ENCODE results near the gene LRRC66.
A peak's percentile ranks its signal among the peaks of the same experiment; 100 is the strongest.

LRRC66 gene, protein sequence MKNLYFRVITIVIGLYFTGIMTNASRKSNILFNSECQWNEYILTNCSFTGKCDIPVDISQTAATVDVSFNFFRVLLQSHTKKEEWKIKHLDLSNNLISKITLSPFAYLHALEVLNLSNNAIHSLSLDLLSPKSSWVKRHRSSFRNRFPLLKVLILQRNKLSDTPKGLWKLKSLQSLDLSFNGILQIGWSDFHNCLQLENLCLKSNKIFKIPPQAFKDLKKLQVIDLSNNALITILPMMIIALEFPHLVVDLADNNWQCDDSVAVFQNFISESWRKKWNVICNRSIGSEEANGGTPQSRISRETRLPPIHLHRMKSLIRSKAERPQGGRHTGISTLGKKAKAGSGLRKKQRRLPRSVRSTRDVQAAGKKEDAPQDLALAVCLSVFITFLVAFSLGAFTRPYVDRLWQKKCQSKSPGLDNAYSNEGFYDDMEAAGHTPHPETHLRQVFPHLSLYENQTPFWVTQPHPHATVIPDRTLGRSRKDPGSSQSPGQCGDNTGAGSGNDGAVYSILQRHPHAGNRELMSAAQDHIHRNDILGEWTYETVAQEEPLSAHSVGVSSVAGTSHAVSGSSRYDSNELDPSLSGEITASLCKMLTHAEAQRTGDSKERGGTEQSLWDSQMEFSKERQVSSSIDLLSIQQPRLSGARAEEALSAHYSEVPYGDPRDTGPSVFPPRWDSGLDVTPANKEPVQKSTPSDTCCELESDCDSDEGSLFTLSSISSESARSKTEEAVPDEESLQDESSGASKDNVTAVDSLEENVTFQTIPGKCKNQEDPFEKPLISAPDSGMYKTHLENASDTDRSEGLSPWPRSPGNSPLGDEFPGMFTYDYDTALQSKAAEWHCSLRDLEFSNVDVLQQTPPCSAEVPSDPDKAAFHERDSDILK

DNA sequence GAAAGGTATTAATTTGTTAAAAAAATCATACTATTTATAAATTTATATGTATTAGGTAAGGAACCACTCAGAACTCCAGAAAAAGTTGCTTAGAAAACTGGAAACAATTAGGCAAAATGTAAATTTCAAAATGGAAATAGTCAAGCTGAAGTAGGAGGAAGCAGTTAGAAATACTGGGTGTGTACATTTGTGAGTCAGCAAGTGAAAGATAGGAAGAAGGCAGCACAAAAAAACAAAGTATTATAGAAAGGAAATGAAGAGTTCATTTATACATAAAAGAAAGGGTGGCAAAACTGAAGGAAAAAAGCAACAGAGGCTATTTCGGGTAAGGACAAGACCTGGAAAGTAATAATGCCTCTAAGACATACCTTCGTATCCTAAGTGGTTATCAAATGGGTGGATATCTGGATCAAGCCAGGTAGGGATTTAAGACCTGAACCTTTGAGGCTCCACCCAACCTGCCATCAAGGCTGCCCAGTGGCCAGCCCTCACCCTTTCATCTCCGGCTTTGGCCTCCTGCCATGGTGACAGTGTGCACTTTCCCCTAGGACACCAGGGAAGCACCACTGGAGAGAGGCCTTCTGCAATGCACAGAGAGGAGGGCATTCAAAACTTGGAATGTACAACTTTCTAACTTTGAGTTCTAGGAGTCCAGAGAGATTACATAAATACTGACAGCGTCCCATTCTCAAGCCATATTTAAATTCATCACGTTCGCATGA is at the start of gene LRRC66:
LRRC66 (minus strand) TSS at position 428 of the 722 bp plus-strand sequence. CDS start 2,750 bp downstream, outside the sequence.
- DNase-seq (ENCODE audit: low read depth) = no peak

DNA sequence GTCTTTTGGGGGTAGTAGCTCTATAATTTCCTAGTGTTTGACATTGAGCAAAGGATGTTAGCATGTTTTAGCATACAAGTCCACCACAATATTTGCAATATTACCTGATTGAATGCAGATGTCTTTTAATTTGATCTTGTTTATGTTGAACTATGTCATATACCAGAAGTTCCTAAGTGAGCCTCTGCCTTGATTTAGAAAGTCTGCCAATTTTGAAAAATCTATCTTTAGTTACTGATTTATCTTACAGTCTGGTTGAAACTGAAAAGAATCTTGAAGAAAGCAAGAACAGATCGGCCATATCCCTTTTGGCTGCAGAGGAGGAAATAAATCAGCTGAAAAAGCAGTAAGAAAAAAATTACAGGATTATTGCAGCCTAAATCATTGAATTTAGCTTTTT is 49.4 kb upstream of the LRRC66 start:
- no peak for DNase-seq (ENCODE audit: low read depth)

DNA sequence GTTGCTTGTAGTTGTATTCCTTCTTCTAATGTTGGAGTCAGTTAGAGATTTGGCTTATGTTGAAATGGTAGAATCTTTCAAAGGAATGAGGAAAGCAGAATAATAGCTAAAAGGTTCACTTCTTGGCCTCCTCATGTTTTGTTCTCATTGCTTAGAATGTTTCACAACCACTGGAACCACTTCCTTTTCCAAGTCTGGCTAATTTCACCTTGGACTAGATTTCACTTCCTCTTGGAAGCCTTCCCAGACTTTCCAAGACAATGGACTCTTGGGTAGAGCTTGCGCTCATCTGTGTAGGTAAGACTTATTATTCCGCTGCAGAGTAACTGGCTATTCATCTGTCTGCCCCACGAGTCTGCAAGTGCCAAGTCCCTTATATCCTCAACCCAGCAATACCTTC is 39.2 kb upstream of the LRRC66 start:
- no peak for DNase-seq (ENCODE audit: low read depth)

DNA sequence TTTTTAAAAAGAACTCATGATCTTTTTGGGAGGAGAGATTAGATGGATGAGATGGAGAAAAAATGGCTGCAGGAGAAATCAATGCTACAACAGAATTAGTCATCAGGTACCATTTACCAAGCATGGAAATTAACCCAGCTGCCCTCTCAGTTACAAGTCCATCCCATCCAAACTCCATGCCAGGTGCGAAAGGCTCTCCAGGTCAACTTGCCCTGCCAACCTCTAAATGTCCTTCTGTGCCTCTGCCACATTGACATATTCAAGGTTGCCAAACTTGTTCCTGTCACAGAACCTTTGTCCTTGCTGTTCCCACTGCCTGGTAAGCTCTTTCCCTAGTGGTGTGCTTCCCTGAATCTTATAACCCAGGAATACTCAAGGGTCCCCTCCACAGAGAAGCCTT is 38.1 kb upstream of the LRRC66 start:
- no peak for DNase-seq (ENCODE audit: low read depth)

DNA sequence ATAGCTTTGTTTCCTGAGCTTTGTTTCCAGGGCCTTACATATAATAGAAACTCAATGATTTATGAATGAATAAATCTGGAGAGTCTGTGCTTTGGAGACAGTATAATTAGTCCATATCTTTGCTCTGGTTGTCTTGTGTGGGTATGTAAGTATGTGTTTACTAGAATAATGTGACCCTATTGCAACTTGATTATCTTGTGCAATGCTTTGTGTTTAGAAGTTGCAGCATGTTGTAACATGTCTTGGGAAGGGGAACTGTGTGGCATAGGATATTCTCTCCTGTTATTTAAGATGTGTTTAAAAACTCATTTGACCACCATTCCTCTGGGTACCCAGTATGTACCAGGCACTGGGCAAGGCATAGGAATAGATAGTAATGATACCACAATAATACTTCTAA is 37.0 kb upstream of the LRRC66 start:
- no peak for DNase-seq (ENCODE audit: low read depth)

DNA sequence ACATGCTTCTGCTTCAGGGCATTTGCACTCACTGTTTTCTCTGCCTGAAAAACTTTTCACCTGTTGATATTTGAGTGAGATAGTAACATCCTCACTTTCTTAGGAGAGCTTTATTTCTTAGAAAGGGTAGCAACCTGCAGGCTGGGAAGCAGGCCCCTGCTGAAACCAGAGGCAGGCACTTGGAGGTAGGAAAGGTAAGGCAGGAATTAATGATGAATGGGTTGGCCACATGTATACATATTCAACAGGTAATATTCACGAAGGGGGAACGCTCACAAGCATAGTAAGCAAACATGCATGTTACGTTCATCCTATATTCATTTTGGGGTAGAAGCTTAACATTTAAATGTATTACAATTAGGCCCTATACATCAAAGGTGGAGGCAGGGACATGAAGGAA is 34.1 kb upstream of the LRRC66 start:
- no peak for DNase-seq (ENCODE audit: low read depth)

DNA sequence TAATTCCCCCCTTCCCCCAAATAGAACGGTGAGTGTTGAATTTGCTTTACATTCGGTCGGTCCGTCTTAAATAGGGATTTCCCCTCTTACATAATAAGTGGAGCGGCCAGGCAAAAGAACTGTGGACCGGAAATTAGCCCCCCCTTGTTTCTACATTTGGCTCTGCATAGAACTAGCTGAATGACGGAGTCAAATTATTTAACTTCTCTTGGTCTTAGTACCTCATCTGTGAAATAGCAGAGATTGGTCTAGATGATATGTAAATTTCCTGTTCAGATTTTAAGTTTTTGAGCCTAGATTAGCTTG is 32.3 kb upstream of the LRRC66 start:
- DNase-seq (ENCODE audit: low read depth) = no peak

DNA sequence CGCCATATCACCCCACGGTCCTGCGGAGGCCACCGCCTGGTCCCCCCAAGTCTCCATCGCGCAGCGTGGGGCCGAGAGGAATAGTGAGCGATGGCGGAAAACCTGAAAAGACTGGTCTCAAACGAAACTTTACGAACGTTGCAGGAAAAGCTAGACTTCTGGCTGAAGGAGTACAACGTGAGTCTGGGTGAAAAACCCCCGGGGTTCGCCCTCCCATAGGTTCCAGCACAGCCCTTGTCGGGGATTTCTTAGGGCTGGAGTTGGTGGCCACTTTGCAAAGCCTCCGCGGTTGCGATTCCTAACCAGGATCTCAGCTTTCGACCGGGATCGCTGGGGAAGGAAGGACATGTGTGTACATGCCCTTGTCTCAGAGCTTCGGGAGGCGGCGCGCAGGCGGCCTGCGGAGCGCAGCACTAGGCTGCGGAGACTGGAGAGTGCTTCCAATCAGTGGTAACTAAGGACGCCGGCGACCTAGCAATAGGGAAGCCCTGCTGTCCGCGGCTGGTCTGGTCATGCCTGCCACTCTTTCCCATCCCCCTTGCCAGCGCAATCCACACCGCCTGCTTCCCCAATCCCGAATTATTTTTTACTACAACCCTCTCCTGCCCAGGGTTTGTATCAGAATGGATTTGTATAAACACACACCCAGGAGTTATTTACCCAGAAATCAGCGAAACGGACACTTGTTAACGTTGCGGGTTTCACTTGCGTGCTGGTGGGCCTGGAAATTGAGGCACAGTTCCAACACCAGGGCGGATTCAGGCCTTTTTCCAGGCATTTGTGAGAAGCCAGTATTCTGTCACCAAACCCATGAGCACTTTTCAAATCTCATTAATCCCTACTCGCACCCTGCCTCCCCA is 31.7 kb upstream of the LRRC66 start:
- DNase-seq (ENCODE audit: low read depth) = no peak

DNA sequence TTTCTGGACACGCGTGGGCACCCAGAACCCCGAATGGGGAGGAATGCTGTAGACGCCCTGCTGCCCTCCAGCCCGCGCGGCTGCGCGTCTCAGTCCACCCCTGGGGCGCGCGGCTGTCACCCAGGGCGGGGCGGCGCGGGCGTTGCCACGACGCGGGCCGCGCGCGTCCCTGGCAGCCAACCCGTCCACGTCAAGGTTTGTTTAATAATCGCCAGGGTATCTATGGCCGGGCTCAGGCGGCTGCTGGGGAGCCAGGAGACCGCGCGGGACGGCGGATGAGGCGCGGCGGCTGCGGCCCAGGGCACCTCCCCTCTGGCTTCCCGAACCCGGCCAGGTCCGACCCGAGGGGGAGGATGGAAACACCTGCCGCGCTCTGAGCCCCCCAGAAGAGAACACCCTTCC is 31.1 kb upstream of the LRRC66 start, which contains the start of gene SPATA18:
SPATA18 (plus strand) TSS at position 92 of the 402 bp plus-strand sequence. CDS start 401 bp downstream, outside the sequence.
- DNase-seq (ENCODE audit: low read depth) = no peak

DNA sequence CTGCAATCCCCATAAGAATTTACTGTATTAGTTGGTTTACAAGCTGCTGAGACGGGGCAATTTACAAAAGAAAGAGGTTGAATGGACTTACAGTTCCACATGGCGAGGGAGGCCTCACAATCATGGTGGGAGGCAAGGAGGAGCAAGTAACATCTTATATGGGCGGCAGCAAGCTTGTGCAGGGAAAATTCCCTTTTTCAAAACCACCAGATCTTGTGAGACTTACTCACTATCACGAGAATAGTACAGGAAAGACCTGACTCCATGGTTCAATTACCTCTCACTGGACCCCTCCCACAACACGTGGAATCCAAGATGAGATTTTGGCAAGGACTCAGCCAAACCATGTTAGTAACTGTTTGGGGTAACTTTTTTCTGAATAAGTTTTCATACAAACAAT is 29.1 kb upstream of the LRRC66 start:
- no peak for DNase-seq (ENCODE audit: low read depth)

DNA sequence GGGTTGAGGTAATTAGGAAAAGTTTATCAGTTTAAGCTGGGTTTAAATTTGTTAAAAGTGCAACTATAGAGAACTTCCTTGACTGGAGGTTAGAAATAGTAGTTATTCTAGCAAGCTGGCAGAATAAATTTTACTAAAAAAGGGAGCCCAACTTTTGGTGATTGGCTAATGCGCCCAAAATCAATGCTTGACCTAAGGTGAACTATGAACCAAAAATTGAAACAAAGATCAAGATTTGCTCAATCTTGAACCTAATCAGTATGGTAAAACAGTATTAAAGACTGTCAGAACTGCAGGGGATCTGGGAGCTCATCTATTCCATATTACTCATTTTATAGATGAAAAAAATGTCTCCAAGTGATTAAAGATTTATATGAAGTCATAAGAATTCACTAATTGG is 24.9 kb upstream of the LRRC66 start:
- DNase-seq (ENCODE audit: low read depth) = no peak

DNA sequence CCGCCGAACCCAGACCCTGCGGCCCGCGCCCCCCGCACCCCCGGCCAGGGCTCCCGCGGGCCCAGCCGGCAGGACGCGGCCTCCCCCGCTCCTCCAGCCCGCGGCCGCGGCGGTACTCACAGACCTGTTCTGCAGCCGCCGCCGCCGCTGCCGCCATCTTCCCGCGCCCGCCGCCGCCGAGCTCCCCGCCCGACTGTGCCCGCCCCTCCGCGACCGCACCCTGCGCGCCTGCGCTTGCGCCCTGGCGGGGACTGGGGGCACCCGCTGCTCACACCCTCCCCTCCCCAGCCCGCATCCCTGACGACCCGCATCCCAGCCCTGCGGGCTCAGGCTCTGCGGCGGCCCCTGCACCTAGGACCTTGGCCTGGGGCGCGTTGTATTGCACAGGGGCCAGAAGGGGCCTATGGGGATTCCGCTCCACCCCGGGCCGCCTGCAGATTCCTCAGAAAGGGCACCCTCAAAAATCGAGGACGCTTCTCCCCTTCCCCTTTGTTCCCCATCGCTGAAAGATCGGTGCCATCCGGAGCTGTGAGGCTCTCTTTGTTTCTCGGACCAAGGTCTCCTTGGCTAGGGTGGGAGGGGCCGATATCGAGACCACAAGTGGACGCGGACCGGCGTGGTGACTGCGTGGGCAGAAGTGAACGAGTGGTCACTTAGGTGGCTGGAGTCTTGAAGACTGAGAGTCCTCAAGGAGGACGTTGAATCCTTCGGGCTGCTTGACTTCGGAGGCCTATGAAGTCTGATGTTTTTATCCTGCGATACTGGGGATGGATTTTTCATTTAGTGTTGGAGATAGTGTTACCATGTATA is 18.1 kb upstream of the LRRC66 start, which contains the start of gene SGCB:
SGCB (minus strand) TSS at position 197 of the 810 bp plus-strand sequence; CDS start at position 157, 40 bp downstream.
- peak; percentile 61 for DNase-seq (ENCODE audit: low read depth)

DNA sequence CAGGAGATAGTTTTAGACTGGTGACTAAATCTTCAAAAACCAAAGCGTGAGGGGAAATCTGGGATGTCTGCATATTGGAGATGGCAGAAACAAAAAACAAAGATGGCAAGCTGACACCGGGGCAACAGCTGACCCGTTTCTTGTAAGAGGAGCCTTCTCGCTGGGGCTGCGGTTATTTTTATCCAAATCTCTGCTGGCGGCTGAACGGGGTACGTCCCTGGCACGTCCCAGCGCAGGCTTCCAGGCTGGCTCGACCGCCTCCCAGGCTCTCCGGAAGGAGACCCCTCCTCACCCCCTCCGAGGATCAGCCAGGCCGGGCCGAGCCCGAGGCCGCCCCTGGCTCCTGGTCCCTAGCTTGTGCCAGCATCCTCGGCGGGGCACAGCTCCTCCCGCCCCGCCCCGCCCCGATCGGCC is 17.5 kb upstream of the LRRC66 start:
- DNase-seq (ENCODE audit: low read depth) = no peak

DNA sequence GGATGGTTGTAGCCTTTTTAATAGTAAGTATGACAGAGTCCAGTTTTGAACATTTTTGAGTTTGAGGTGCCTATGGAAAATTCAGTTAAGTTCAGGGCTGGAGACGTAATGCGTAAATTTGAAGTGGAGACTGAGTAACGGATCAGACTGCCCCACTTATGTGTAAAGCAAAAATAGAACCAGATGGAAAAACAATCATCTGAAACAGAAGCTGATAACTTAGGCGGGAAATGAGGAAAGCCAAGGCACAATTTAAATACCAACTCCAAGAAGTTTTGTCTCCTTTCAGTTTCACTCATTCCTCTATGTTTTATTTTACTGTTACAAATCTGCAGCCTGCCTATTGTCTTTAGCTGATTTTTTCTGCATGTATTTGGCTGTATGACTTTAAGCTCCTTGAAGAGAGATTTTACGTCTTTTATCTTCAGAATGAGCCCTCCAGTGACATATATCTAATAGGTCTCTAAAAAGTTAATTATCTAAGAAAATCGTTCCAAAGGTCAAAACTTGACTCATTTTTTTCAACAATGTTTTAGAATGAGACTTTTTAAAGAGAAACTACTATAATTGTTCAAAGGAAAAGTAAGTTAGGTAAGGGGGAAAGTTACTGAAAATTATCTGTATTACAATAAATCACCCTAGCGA is 16.8 kb upstream of the LRRC66 start:
- DNase-seq (ENCODE audit: low read depth) = no peak

DNA sequence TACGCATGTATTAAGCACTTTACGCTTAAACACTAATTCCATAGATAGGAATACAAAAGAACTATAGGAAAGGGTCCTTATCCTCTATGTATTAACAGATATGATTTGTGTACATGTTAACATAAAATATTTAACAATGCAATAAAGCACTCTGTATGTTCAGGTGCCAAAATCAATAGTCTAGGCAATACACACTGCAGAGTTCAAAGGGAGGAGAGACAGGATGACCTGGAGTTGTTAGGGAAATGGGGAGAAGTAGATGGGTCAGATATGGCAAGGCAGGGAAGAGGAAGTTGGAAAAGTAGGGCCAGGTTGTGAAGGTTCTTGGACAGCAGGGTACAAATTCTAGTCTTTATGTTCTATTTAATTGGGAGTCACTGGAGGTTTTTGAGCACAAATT is 15.0 kb upstream of the LRRC66 start:
- DNase-seq (ENCODE audit: low read depth) = no peak

DNA sequence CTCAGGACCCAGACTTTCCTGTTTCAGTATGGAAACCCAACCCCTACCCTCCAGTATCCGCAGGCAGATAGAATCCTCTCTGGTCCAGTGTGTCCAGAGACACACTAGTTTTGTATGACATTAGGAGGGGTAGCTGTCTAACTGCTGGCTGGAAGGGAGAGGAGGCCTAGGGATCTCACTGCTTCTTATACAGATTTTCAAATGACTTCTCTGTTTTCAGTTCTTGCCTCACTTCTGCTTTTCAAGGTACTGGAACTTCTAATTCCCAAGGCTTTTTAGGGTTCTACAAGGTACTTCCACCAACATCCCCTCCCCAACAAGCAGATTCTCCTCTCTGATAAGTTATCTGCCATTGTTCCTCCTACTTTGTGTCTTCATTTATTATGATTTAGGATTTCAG is 11.8 kb upstream of the LRRC66 start:
- DNase-seq (ENCODE audit: low read depth) = no peak

DNA sequence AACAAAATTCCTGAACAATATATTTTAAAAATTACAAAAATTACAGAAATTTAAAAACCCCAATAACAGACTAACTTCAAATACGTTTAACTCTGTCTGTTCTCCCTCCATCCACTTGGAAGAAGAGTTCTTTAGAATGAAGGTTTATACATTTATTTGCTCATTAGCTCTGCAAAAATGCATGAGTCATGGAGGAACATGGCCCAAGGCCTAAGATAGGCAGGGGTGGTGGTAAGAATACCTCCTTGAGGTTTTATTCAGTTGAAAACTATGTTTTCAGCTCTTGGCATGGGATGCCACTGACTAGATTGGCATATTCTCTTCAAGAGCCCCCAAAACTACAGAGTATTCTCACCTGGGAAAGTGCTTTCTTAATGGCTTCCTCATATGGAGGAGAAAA is 8.8 kb upstream of the LRRC66 start:
- no peak for DNase-seq (ENCODE audit: low read depth)

DNA sequence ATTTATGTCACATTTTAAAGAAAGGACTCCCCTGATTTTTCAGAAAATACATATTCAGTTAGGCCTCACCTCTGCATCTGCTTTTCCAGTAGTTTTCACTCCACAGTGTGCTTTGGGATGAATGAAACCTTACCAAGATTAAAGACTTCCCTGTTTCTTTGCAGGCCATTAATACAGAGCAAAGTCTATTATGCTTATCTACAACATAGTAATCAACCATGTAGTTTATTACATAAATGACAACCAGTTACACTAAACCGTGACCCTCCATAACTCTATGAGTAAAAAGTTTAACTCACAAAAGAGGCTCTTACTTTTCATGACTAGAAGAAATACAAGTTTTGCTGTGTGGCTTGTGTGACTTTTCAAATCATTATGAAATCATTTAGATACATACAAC is 2.3 kb downstream of the LRRC66 start:
- DNase-seq (ENCODE audit: low read depth) = no peak

DNA sequence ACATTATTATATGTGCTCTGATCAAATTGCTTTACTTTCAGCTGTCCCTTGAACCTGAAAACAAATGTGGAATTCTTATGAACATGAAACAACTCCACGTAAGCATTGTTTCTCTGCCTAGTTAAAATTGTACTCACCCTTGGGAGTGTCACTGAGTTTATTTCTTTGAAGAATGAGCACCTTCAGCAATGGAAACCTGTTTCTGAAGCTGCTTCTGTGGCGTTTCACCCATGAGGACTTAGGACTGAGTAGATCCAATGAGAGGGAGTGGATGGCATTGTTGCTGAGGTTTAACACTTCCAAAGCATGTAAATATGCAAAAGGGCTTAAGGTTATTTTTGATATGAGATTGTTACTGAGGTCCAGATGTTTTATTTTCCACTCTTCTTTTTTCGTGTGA is 3.2 kb downstream of the LRRC66 start:
- DNase-seq (ENCODE audit: low read depth) = no peak

DNA sequence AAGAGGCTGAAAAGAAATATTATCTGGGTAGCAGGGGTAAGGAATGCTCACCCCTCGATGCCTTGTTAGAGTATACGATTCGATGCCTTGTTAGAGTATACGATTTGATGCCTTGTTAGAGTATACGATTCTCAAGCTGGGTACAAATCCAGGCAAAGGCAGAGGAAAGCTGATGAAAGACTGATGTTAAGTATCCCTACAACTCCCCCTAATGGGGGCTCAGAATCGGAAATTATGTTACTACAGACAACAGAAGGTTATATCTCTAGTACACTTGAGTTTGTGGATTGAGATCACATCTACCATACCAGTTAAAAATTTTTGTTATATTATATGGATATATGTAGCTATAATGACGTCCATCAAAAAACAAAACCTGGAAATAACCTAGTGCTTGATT is 4.8 kb downstream of the LRRC66 start:
- DNase-seq (ENCODE audit: low read depth) = no peak

Measured in stimulated activated CD4-positive, alpha-beta T cell treated with anti-CD3 and anti-CD28 coated beads, Interleukin-2, amount 100 ng/mL, for 4 hours (primary cell).